Endothelial cell of umbilical vein (primary cell): ENCODE measurements around the gene TMC6. TPM values are rescaled to one million over a fixed set of nuclear protein-coding genes. Genes with fewer than 3 reads are reported as not detected.

Source experiments
- BruUV-seq: library from RNA; stranded (reverse); fragments of 400-500 nt; replicated peaks from 2 replicates; lab custom pipeline; 2021; lab: Mats Ljungman, UMichigan
- CTCF ChIA-PET: fragments of 300-600, 350-600 bp; sonication (Branson Sonifier 250); formaldehyde crosslinking; loops from one replicate; lab custom pipeline; 2021; ENCODE audit warnings: antibody characterized with exemption, inconsistent platforms; lab: Charles Lee
- POLR2A ChIA-PET: fragments of 300-600, 350-600 bp; sonication (Branson Sonifier 250); formaldehyde crosslinking; loops from one replicate; lab custom pipeline; 2021; ENCODE audit warnings: antibody characterized with exemption, inconsistent platforms; lab: Charles Lee
- DNase-seq: peaks from one replicate; pipeline ENCODE4 v3.0.0-alpha.2; 2011; ENCODE audit warnings: low read depth, low spot score
- FAIRE-seq: peaks from 2 replicates; lab custom pipeline; 2011; peaks lifted over from hg19 to GRCh38; lab: Jason Lieb, UNC
- H2AFZ ChIP-seq: 2 replicates; pipeline ENCODE4 v1.6.0; 2012; ENCODE audit warnings: low read depth, low read length, control low read depth, inconsistent platforms
- H3K27ac ChIP-seq: 2 replicates; pipeline ENCODE4 v1.5.1; 2011; ENCODE audit warnings: low read depth, mild to moderate bottlenecking, control low read depth, low read length, moderate library complexity; ENCODE audit not compliant: insufficient read depth
- H3K27me3 ChIP-seq, 2 experiments: 2 replicates each; pipeline versions ENCODE4 v1.6.0 to v1.6.1; 2011; ENCODE audit warnings: low read length in 2 of 2, mixed read lengths in 1 of 2; ENCODE audit not compliant: control insufficient read depth in 2 of 2, insufficient read depth in 2 of 2
- H3K36me3 ChIP-seq, 2 experiments: 2 replicates in 1 of 2; 3 replicates in 1 of 2; pipeline ENCODE4 v1.5.1; 2011; ENCODE audit warnings: low read length in 2 of 2, mild to moderate bottlenecking in 1 of 2, moderate library complexity in 1 of 2; ENCODE audit not compliant: control insufficient read depth in 2 of 2, insufficient read depth in 2 of 2; ENCODE audit errors: extremely low read depth in 1 of 2
- H3K4me1 ChIP-seq: 3 replicates; pipeline ENCODE4 v1.5.1; 2011; ENCODE audit warnings: mild to moderate bottlenecking, low read length; ENCODE audit not compliant: control insufficient read depth, insufficient read depth; ENCODE audit errors: extremely low read depth
- H3K4me2 ChIP-seq: 2 replicates; pipeline ENCODE4 v1.6.1; 2011; ENCODE audit warnings: low read length, control low read depth, mixed read lengths; ENCODE audit not compliant: insufficient read depth
- H3K4me3 ChIP-seq, 3 experiments: fragments of 200-600 bp in 1 of 3; sonication (generic), shearing (Covaris generic) in 1 of 3; replicated peaks in 1 of 3; 2 replicates each; pipeline ENCODE4 v1.5.1; 2011 to 2016; ENCODE audit warnings: control low read depth in 3 of 3, low read length in 3 of 3, mild to moderate bottlenecking in 2 of 3, inconsistent platforms in 1 of 3, low read depth in 1 of 3, moderate library complexity in 1 of 3; ENCODE audit not compliant: insufficient read depth in 1 of 3
- H3K79me2 ChIP-seq: 2 replicates; pipeline ENCODE4 v1.6.0; 2012; ENCODE audit warnings: low read length, inconsistent platforms; ENCODE audit not compliant: control insufficient read depth, insufficient read depth
- H3K9ac ChIP-seq: replicated peaks from 2 replicates; pipeline ENCODE3; 2011; ENCODE audit warnings: low read length, control low read depth; ENCODE audit not compliant: insufficient read depth; ENCODE audit errors: extremely low read depth
- H3K9me1 ChIP-seq: replicated peaks from 3 replicates; pipeline ENCODE4 v1.6.0; 2011; ENCODE audit warnings: mild to moderate bottlenecking, low read length; ENCODE audit not compliant: control insufficient read depth, insufficient read depth; ENCODE audit errors: extremely low read depth
- H3K9me3 ChIP-seq: replicated peaks from 2 replicates; pipeline ENCODE4 v1.5.1; 2012; ENCODE audit warnings: low read length, inconsistent platforms; ENCODE audit not compliant: control insufficient read depth, insufficient read depth
- H4K20me1 ChIP-seq: replicated peaks from 2 replicates; pipeline ENCODE3; 2011; ENCODE audit warnings: mild to moderate bottlenecking, low read length; ENCODE audit not compliant: control insufficient read depth, insufficient read depth; ENCODE audit errors: extremely low read depth
- CTCF ChIP-seq, 2 donors: IDR thresholded peaks; 1 replicate in 1 of 2; 2 replicates in 1 of 2; pipeline ENCODE4 v1.5.1; 2011; ENCODE audit warnings: low read length in 2 of 2, mild to moderate bottlenecking in 2 of 2, moderate library complexity in 2 of 2, control low read depth in 1 of 2, inconsistent platforms in 1 of 2, low read depth in 1 of 2; ENCODE audit not compliant: insufficient read depth in 1 of 2; ENCODE audit errors: extremely low read depth in 1 of 2
- EZH2 ChIP-seq: IDR thresholded peaks from 2 replicates; pipeline ENCODE4 v1.6.1; 2012; ENCODE audit warnings: borderline replicate concordance, low read depth, mild to moderate bottlenecking, moderate library complexity, low read length, inconsistent platforms; ENCODE audit not compliant: severe bottlenecking
- FOS ChIP-seq: IDR thresholded peaks from 2 replicates; pipeline ENCODE4 v1.6.1; 2011; ENCODE audit warnings: mild to moderate bottlenecking, low read length, moderate library complexity, borderline replicate concordance; ENCODE audit not compliant: insufficient read depth
- GATA2 ChIP-seq: IDR thresholded peaks from 2 replicates; pipeline ENCODE4 v1.7.0; 2011; ENCODE audit warnings: low read depth, mild to moderate bottlenecking, moderate library complexity, mixed read lengths, low read length; ENCODE audit not compliant: insufficient read length, insufficient read depth
- JUN ChIP-seq: IDR thresholded peaks from 2 replicates; pipeline ENCODE4 v1.6.1; 2011; ENCODE audit warnings: borderline replicate concordance, low read depth; ENCODE audit not compliant: insufficient read length, insufficient read depth
- MAX ChIP-seq: IDR thresholded peaks from 2 replicates; pipeline ENCODE4 v1.6.1; 2011; ENCODE audit not compliant: insufficient read depth, insufficient read length
- MYC ChIP-seq: IDR thresholded peaks from one replicate; pipeline ENCODE4 v1.6.1; 2011; ENCODE audit warnings: mild to moderate bottlenecking, low read depth, low read length
- POLR2A ChIP-seq: IDR thresholded peaks from 2 replicates; pipeline ENCODE4 v1.6.1; 2012; ENCODE audit warnings: low read depth, mild to moderate bottlenecking, control low read depth, low read length
- POLR2AphosphoS5 ChIP-seq: IDR thresholded peaks from 2 replicates; pipeline ENCODE4 v1.6.1; 2012; ENCODE audit warnings: low read depth, mild to moderate bottlenecking, control low read depth, low read length, moderate library complexity; ENCODE audit not compliant: insufficient read depth
- dilution Hi-C: fragments of 300-500 bp; cut with MboI; formaldehyde crosslinking; loops from one replicate; pipeline ENCODE4 v1.15.0; 2019; ENCODE audit warnings: low sequenced_read_pairs; ENCODE audit not compliant: extremely low pct_ligation_motif_present
- intact Hi-C: fragments of 100-400 bp; cut with micrococcal nuclease; formaldehyde crosslinking; loops from one replicate; pipeline ENCODE4 v1.10.0; 2022
- polyA plus RNA-seq, 4 experiments: library from polyadenylated mRNA; depleted of rRNA in 3 of 4; stranded (reverse) in 3 of 4; unstranded in 1 of 4; fragments of >200 nt; gene quantifications; 2 replicates each; pipeline versions ENCODE4 v1.2.1 to v1.2.3, GENCODE V29; 2011 to 2012; ENCODE audit warnings: missing spikeins in 1 of 4
- total RNA-seq: library from RNA; stranded (reverse); gene quantifications from 2 replicates; pipeline ENCODE4 v1.2.3, GENCODE V29; 2021

Gene TMC6
- total and polyA plus RNA-seq, 2 donors (not counting 3 experiments of a cell fraction or from before 2014, with no cell fraction given): 23.2 to 72.4 TPM

- ChIA-PET CTCF (interaction anchor here (0.8 to 1.2 kb wide), 3 partner anchors 10 to 23 kb away, joined by 3 to 4 read pairs (median 3); no protein-coding TSS in a partner anchor), POLR2A (no interaction called here)
- TF ChIP-seq GATA2 (no peak), CTCF (IDR thresholded peaks at IDR 0.05; ENCODE audit: extremely low read depth in 1 of 2, insufficient read depth in 1 of 2, low read depth in 1 of 2, low read length in 2 of 2) (no peak), FOS (no peak), MYC (no peak), POLR2AphosphoS5 (no peak), JUN (no peak), POLR2A (no peak), MAX (no peak), EZH2 (no peak)
- intact Hi-C loops (loop anchor here (1.0 kb wide), 1 partner anchor 11 kb away; no protein-coding TSS in a partner anchor), dilution Hi-C loops (no loop called here)
- peak; percentile 73 for FAIRE-seq
- Histone ChIP-seq H3K4me2 (no peak overlapping the region), H4K20me1 (no peaks in the 10 kb centered on the region), H3K27ac (no peak overlapping the region), H2AFZ (peak overlapping the region; percentile 48), H3K9me1 (no peaks in the 10 kb centered on the region), H3K79me2 (no peaks in the 10 kb centered on the region), H3K27me3 (no peaks in the 10 kb centered on the region), H3K9me3 (no peaks in the 10 kb centered on the region), H3K9ac (no peak overlapping the region), H3K36me3 (no peaks in the 10 kb centered on the region), H3K4me3 (no peak overlapping the region), H3K4me1 (peaks cover 6% of the 10 kb centered on the region)
- no TSS peak for BruUV-seq
- no peak for DNase-seq
Observed at GRCh38 chr17:78151514-78152008, 23.0 kb upstream of the TMC6 start.
